Kidney (tissue), 14 donors: ENCODE measurements around the gene SORBS2. TPM values are rescaled to one million over a fixed set of nuclear protein-coding genes. Genes with fewer than 3 reads are reported as not detected.
A peak's percentile ranks its signal among the peaks of the same experiment; 100 is the strongest.

Experiments
- DNase-seq, 5 donors: peaks; one replicate each; pipeline ENCODE4 v3.0.0-alpha.2; 2013 to 2020
- FAIRE-seq: peaks from 2 replicates; lab custom pipeline; 2012; peaks lifted over from hg19 to GRCh38; lab: Jason Lieb, UNC
- H3K27ac ChIP-seq, 2 donors: one replicate each; pipeline ENCODE4 v1.7.0; 2013; ENCODE audit warnings: low read depth in 2 of 2, low read length in 2 of 2, inconsistent platforms in 1 of 2
- H3K27me3 ChIP-seq: one replicate; pipeline ENCODE4 v1.7.1; 2013; ENCODE audit warnings: low read length, inconsistent platforms; ENCODE audit not compliant: control insufficient read depth, insufficient read depth
- H3K36me3 ChIP-seq, 3 donors: one replicate each; pipeline versions ENCODE4 v1.7.0 to v1.7.1; 2013; ENCODE audit warnings: low read length in 3 of 3, control low read depth in 1 of 3, inconsistent platforms in 1 of 3; ENCODE audit not compliant: insufficient read depth in 3 of 3, control insufficient read depth in 2 of 3
- H3K4me1 ChIP-seq, 3 donors: one replicate each; pipeline versions ENCODE4 v1.7.0 to v1.7.1; 2013; ENCODE audit warnings: low read length in 3 of 3, inconsistent platforms in 1 of 3, low read depth in 1 of 3; ENCODE audit not compliant: control insufficient read depth in 2 of 3, insufficient read depth in 2 of 3
- H3K4me3 ChIP-seq, 3 donors: one replicate each; pipeline versions ENCODE4 v1.7.0 to v1.8.1; 2013; ENCODE audit warnings: low read length in 3 of 3, control low read depth in 1 of 3, inconsistent platforms in 1 of 3
- H3K9ac ChIP-seq, 3 donors: one replicate each; pipeline versions ENCODE4 v1.7.0 to v1.7.1; 2013; ENCODE audit warnings: low read length in 3 of 3, control low read depth in 1 of 3, inconsistent platforms in 1 of 3
- H3K9me3 ChIP-seq, 3 donors: one replicate each; pipeline versions ENCODE4 v1.7.0 to v1.7.1; 2013; ENCODE audit warnings: low read length in 3 of 3, control low read depth in 1 of 3, inconsistent platforms in 1 of 3; ENCODE audit not compliant: control insufficient read depth in 2 of 3, insufficient read depth in 1 of 3
- CTCF ChIP-seq: IDR thresholded peaks from 3 replicates; pipeline ENCODE4 v1.5.1; 2012; ENCODE audit warnings: mild to moderate bottlenecking, moderate library complexity, borderline replicate concordance; ENCODE audit not compliant: insufficient read depth; ENCODE audit errors: extremely low read depth
- intact Hi-C: fragments of 100-400 bp; cut with DNase I; formaldehyde crosslinking; loops from one replicate; pipeline ENCODE4 v1.11.1; 2022
- polyA plus RNA-seq: library from polyadenylated mRNA; stranded (reverse); fragments of 350-450 nt; fragmentation: Illumina TruSeq; extraction: RNeasy Lipid Tissue Mini Kit (QIAGEN cat#74804); gene quantifications from one replicate; pipeline ENCODE4 v1.2.3, GENCODE V29; 2014; ENCODE audit warnings: low read depth, low replicate concordance; ENCODE audit not compliant: insufficient read depth
- total RNA-seq: library from RNA; stranded (reverse); fragmentation: NEBNext Ultra II Directional; extraction: Animal tissue kit (Norgen Biotek cat#: 25700); gene quantifications from one replicate; pipeline ENCODE4 v1.2.1, GENCODE V29; 2021
- donor health status: control.
- donor health status: control.
- donor health status: control.
- donor health status: control.
- donor health status: control.
- donor health status: DM: yes; HTN: yes; CAD: no.
- donor health status: Normal renal cell carcinoma (clear cell type).

SORBS2 gene
- total and polyA plus RNA-seq, 2 donors from 2014 or later = 26.0 to 127 TPM

- DNase-seq (peak in 2 of 5 donors; percentile 71 to 86), FAIRE-seq (peak; percentile 98)
- Histone ChIP-seq H3K4me1 (peaks cover 0 to 2% (median 2%) of the 10 kb centered on the region in 3 donors), H3K27ac (no peak overlapping the region), H3K36me3 (peaks cover 0 to 39% (median 8%) of the 10 kb centered on the region in 3 donors), H3K9ac (no peak overlapping the region), H3K9me3 (no peaks in the 10 kb centered on the region), H3K4me3 (no peak overlapping the region), H3K27me3 (no peaks in the 10 kb centered on the region)
- intact Hi-C loops = loop anchor here (5.0 kb wide), 1 partner anchor 396 kb away; no protein-coding TSS in a partner anchor
- TF ChIP-seq CTCF = peak; percentile 44
Measured at GRCh38 chr4:185640811-185641675, 171.0 kb downstream of the SORBS2 start.

- intact Hi-C loops = no loop called here
- no peak for FAIRE-seq
- Histone ChIP-seq H3K36me3 (peaks cover 2 to 19% (median 5%) of the 10 kb centered on the region in 3 donors), H3K27ac (no peak overlapping the region), H3K9ac (no peak overlapping the region), H3K4me1 (peaks cover 0 to 2% (median 2%) of the 10 kb centered on the region in 3 donors), H3K4me3 (no peak overlapping the region), H3K9me3 (peaks cover 0 to 4% (median 0%) of the 10 kb centered on the region in 3 donors), H3K27me3 (no peaks in the 10 kb centered on the region)
- TF ChIP-seq CTCF = no peak
- DNase-seq = peak in 3 of 5 donors; percentile 19 to 53 (median 28)
Measured at GRCh38 chr4:185638548-185639301, 173.3 kb downstream of the SORBS2 start.

- TF ChIP-seq CTCF = no peak
- FAIRE-seq (no peak), DNase-seq (no peak)
- Histone ChIP-seq H3K4me1 (peaks cover 0 to 2% (median 2%) of the 10 kb centered on the region in 3 donors), H3K9me3 (peaks cover 0 to 4% (median 0%) of the 10 kb centered on the region in 3 donors), H3K27me3 (no peaks in the 10 kb centered on the region), H3K27ac (no peak overlapping the region), H3K9ac (no peak overlapping the region), H3K4me3 (no peak overlapping the region), H3K36me3 (peaks cover 2 to 19% (median 3%) of the 10 kb centered on the region in 3 donors)
- intact Hi-C loops = no loop called here
Measured at GRCh38 chr4:185638093-185638492, 173.9 kb downstream of the SORBS2 start.
